Fibroblast of mammary gland (primary cell): ENCODE data around the gene CEP250.
A peak's percentile ranks its signal among the peaks of the same experiment; 100 is the strongest.

Source experiments
- DNase-seq: peaks from one replicate; pipeline ENCODE4 v3.0.0-alpha.2; 2010; ENCODE audit warnings: low read depth
- H3K4me3 ChIP-seq: 2 replicates; pipeline ENCODE4 v1.5.1; 2011; ENCODE audit warnings: low read depth, mild to moderate bottlenecking, low read length, moderate library complexity; ENCODE audit not compliant: control insufficient read depth
- TF ChIP-seq, protein P1 (sequence below): conservative IDR thresholded peaks from 2 replicates; pipeline ENCODE4 v1.5.1; 2011; ENCODE audit warnings: low read depth, low read length, inconsistent platforms; ENCODE audit not compliant: control insufficient read depth, insufficient read depth

CEP250 gene, protein sequence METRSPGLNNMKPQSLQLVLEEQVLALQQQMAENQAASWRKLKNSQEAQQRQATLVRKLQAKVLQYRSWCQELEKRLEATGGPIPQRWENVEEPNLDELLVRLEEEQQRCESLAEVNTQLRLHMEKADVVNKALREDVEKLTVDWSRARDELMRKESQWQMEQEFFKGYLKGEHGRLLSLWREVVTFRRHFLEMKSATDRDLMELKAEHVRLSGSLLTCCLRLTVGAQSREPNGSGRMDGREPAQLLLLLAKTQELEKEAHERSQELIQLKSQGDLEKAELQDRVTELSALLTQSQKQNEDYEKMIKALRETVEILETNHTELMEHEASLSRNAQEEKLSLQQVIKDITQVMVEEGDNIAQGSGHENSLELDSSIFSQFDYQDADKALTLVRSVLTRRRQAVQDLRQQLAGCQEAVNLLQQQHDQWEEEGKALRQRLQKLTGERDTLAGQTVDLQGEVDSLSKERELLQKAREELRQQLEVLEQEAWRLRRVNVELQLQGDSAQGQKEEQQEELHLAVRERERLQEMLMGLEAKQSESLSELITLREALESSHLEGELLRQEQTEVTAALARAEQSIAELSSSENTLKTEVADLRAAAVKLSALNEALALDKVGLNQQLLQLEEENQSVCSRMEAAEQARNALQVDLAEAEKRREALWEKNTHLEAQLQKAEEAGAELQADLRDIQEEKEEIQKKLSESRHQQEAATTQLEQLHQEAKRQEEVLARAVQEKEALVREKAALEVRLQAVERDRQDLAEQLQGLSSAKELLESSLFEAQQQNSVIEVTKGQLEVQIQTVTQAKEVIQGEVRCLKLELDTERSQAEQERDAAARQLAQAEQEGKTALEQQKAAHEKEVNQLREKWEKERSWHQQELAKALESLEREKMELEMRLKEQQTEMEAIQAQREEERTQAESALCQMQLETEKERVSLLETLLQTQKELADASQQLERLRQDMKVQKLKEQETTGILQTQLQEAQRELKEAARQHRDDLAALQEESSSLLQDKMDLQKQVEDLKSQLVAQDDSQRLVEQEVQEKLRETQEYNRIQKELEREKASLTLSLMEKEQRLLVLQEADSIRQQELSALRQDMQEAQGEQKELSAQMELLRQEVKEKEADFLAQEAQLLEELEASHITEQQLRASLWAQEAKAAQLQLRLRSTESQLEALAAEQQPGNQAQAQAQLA (N-terminal part only)

DNA sequence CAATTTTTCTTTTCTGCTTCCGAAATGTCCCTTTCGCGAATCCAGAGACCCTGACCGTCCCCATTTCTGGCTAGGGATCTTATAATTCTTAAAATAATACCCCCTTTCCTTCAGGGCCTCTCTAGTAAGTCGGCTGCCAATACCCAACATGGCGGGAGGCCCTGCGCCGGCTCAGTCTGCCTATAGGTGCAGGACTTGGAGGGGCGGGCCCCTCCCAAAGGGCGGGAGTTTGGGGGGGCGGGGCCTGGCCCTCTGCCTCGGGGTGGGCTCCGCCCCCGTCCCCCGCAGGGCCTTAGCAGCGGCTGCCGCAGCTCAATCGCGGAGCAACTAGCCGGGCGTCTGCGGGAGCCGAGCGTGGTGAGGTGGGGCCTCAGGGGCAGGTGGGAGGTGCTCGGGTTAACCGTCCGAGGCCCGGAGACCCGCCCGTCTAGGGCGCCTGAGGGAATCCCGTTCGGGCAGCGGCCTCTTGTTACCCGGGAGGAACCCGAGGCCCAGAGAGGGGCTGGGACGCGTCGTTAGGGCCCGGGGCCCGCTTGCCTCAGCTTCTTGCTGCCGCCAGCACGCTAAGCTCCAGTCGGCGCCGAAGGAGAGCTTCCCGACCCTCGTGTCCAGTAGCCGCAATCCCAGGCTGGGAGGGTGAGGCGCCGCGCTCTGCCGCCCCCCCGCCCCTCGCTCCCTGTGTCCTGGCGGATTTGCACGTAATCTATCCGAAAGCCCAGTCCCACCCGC lies at the start of gene CEP250:
TSS of gene CEP250 (plus strand) at position 718 of the 729 bp plus-strand sequence. CDS start 6,770 bp downstream, outside the sequence.
- TF ChIP-seq, protein P1, sequence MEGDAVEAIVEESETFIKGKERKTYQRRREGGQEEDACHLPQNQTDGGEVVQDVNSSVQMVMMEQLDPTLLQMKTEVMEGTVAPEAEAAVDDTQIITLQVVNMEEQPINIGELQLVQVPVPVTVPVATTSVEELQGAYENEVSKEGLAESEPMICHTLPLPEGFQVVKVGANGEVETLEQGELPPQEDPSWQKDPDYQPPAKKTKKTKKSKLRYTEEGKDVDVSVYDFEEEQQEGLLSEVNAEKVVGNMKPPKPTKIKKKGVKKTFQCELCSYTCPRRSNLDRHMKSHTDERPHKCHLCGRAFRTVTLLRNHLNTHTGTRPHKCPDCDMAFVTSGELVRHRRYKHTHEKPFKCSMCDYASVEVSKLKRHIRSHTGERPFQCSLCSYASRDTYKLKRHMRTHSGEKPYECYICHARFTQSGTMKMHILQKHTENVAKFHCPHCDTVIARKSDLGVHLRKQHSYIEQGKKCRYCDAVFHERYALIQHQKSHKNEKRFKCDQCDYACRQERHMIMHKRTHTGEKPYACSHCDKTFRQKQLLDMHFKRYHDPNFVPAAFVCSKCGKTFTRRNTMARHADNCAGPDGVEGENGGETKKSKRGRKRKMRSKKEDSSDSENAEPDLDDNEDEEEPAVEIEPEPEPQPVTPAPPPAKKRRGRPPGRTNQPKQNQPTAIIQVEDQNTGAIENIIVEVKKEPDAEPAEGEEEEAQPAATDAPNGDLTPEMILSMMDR, result no peak
- DNase-seq, result peak; percentile 87
- peak within 1 kb of the TSS; percentile 96 for H3K4me3 ChIP-seq

DNA sequence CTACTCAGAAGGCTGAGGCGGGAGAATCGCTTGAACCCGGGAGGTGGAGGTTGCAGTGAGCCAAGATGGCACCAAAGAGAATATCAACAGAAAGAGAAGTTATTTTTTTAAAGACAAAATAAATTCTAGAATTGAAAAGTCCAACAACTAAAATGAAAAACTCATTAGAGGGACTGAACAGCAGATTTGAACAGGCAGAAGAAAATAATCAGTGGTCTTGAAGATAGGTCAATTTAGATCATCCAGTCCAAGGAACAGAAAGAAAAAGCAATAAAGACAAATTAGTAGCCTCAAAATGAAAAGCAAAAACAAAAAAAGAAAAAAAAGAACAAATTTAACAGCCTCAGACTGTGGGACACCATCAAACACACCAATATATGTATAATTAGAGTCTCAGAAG lies 49.6 kb upstream of the CEP250 start:
- TF ChIP-seq, protein P1, result no peak
- DNase-seq, result no peak
- H3K4me3 ChIP-seq, result no peak overlapping the region

- H3K4me3 ChIP-seq, result no peak overlapping the region
- TF ChIP-seq, protein P1, result no peak
- DNase-seq, result no peak
These were observed 47.1 kb upstream of the CEP250 start for GRCh38 chr20:35408270-35408669.

DNA sequence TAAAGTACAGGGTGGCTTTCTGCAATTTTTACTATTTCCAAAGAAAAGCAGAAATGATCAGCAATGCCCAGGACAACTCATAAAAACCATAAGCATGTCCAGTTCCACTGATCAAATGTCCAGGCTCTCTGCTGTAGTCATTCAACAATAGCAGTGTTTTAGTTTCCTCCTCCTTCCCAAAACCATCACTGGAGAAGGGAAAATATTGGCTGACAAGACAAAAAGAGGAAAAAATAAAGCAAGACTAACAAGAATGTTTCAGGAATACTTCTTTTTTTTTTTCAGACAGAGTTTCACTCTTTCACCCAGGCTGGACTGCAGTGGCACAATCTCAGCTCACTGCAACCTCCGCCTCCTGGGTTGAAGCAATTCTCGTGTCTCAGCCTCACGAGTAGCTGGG lies 45.9 kb upstream of the CEP250 start:
- DNase-seq, result no peak
- H3K4me3 ChIP-seq, result no peak overlapping the region
- TF ChIP-seq, protein P1, result no peak

- DNase-seq, result no peak
- TF ChIP-seq, protein P1, result no peak
- H3K4me3 ChIP-seq, result peak overlapping the region; percentile 88
These were observed 44.8 kb upstream of the CEP250 start for GRCh38 chr20:35410613-35411012.

DNA sequence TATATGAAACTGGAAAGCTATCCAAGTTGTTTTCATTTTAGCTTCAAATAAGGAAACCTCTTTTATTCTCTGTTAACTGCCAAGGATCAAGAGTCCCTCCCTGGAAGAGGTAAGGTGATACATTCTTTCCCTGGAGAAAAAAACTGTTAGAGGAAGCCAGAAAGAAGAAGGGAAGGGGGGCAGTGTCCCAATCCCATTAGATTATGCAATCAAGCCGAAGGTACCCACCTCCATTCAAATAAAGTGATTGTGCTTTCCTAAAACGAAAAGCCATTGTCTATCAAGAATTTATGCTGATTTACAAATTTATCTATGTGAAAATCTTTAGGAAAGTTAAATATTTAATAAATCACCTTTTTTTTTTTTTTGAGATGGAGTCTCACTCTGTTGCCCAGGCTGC lies 34.1 kb upstream of the CEP250 start:
- TF ChIP-seq, protein P1, result no peak
- no peak overlapping the region for H3K4me3 ChIP-seq
- DNase-seq, result no peak
